GM23338 (cell line): ENCODE results near the gene CCDC92. TPM values are rescaled to one million over a fixed set of nuclear protein-coding genes. Genes with fewer than 3 reads are reported as not detected.

ENCODE experiments used
- ATAC-seq: fragments of 200-7000 bp; cut with Tn5 transposase; 3 replicates; pipeline ENCODE4 v1.9.1; 2020
- DNase-seq: peaks from one replicate; pipeline ENCODE4 v3.0.0-alpha.2; 2015; ENCODE audit warnings: low spot score
- H2AFZ ChIP-seq: fragments of 200-600 bp; sonication (generic); 2 replicates; pipeline ENCODE4 v1.8.0; 2016; ENCODE audit warnings: antibody characterized with exemption, mild to moderate bottlenecking, moderate library complexity
- H3F3A ChIP-seq: fragments of 200-600 bp; sonication (generic); replicated peaks from 2 replicates; pipeline ENCODE4 v1.8.0; 2017; ENCODE audit warnings: antibody characterized with exemption, mixed run types, low read depth
- H3K27ac ChIP-seq: fragments of 200-600 bp; sonication (generic); 2 replicates; pipeline ENCODE4 v1.6.1; 2016; ENCODE audit warnings: low read depth
- H3K27me3 ChIP-seq: fragments of 200-600 bp; sonication (generic); 2 replicates; pipeline ENCODE4 v1.8.0; 2016; ENCODE audit warnings: mild to moderate bottlenecking, mixed run types, moderate library complexity; ENCODE audit not compliant: insufficient read depth
- H3K36me3 ChIP-seq: fragments of 200-600 bp; sonication (generic); 2 replicates; pipeline ENCODE4 v1.8.0; 2016; ENCODE audit warnings: mild to moderate bottlenecking; ENCODE audit not compliant: insufficient read depth
- H3K4me1 ChIP-seq: fragments of 200-600 bp; sonication (generic); 2 replicates; pipeline ENCODE4 v1.8.0; 2016; ENCODE audit warnings: mild to moderate bottlenecking, moderate library complexity; ENCODE audit not compliant: insufficient read depth
- H3K4me2 ChIP-seq: fragments of 200-600 bp; sonication (generic); 2 replicates; pipeline ENCODE4 v1.7.1; 2017; ENCODE audit warnings: mixed run types
- H3K4me3 ChIP-seq: fragments of 200-600 bp; sonication (generic); 2 replicates; pipeline ENCODE4 v1.6.1; 2016; ENCODE audit warnings: mixed run types
- H3K79me2 ChIP-seq: fragments of 200-600 bp; sonication (generic); replicated peaks from 2 replicates; pipeline ENCODE4 v1.8.0; 2017; ENCODE audit warnings: mild to moderate bottlenecking; ENCODE audit not compliant: insufficient read depth
- H3K9me2 ChIP-seq: fragments of 200-600 bp; sonication (generic); 2 replicates; pipeline ENCODE4 v1.8.0; 2017; ENCODE audit not compliant: insufficient read depth
- H4K20me1 ChIP-seq: fragments of 200-600 bp; sonication (generic); replicated peaks from 2 replicates; pipeline ENCODE4 v1.8.0; 2017; ENCODE audit warnings: mild to moderate bottlenecking; ENCODE audit not compliant: insufficient read depth
- H3K27ac Mint-ChIP-seq: 2 replicates; pipeline ENCODE4 v1.8.0; 2020; ENCODE audit warnings: inconsistent platforms, mild to moderate bottlenecking, moderate library complexity, mixed read lengths
- H3K27me3 Mint-ChIP-seq: 3 replicates; pipeline ENCODE4 v1.8.0; 2022; ENCODE audit warnings: low read depth, mild to moderate bottlenecking, moderate library complexity, mixed read lengths, inconsistent platforms; ENCODE audit not compliant: insufficient read depth, poor library complexity
- H3K36me3 Mint-ChIP-seq: 3 replicates; pipeline ENCODE4 v1.8.0; 2021; ENCODE audit warnings: low read depth, mild to moderate bottlenecking, inconsistent platforms, moderate library complexity, mixed read lengths
- H3K4me1 Mint-ChIP-seq: 3 replicates; pipeline ENCODE4 v1.8.0; 2020; ENCODE audit warnings: mild to moderate bottlenecking, inconsistent platforms, mixed read lengths
- H3K4me3 Mint-ChIP-seq: 3 replicates; pipeline ENCODE4 v1.8.0; 2021; ENCODE audit warnings: moderate library complexity, mild to moderate bottlenecking, inconsistent platforms, mixed read lengths
- H3K9me3 Mint-ChIP-seq: 3 replicates; pipeline ENCODE4 v1.8.0; 2020; ENCODE audit warnings: moderate library complexity, mild to moderate bottlenecking, inconsistent platforms, mixed read lengths
- CREB1 ChIP-seq: fragments of 250-450 bp; sonication (Bioruptor Pico); IDR thresholded peaks from 2 replicates; pipeline ENCODE4 v1.5.0; 2020; ENCODE audit warnings: low read depth, mild to moderate bottlenecking, moderate library complexity
- ETS1 ChIP-seq: IDR thresholded peaks from 2 replicates; pipeline ENCODE4 v1.6.1; 2016; ENCODE audit warnings: antibody characterized with exemption
- EZH2 ChIP-seq: fragments of 200-600 bp; sonication (generic); IDR thresholded peaks from one replicate; pipeline ENCODE4 v1.8.0; 2017; ENCODE audit warnings: antibody characterized with exemption, mild to moderate bottlenecking, low read depth; ENCODE audit not compliant: unreplicated experiment
- EZH2phosphoT487 ChIP-seq: fragments of 200-600 bp; sonication (generic); IDR thresholded peaks from one replicate; pipeline ENCODE4 v1.8.1; 2018; ENCODE audit warnings: antibody characterized with exemption; ENCODE audit not compliant: unreplicated experiment
- JUNB ChIP-seq: IDR thresholded peaks from one replicate; pipeline ENCODE4 v1.6.1; 2016; ENCODE audit warnings: antibody characterized with exemption; ENCODE audit not compliant: unreplicated experiment
- NANOG ChIP-seq: IDR thresholded peaks from 2 replicates; pipeline ENCODE4 v1.6.1; 2016; ENCODE audit warnings: antibody characterized with exemption, borderline replicate concordance
- POLR2AphosphoS5 ChIP-seq: IDR thresholded peaks from 2 replicates; pipeline ENCODE4 v1.6.1; 2016; ENCODE audit warnings: antibody characterized with exemption, low read depth
- REST ChIP-seq: IDR thresholded peaks from one replicate; pipeline ENCODE4 v1.6.1; 2018; ENCODE audit warnings: antibody characterized with exemption; ENCODE audit not compliant: unreplicated experiment
- STAT1 ChIP-seq: IDR thresholded peaks from one replicate; pipeline ENCODE4 v1.6.1; 2016; ENCODE audit warnings: antibody characterized with exemption; ENCODE audit not compliant: unreplicated experiment
- ZNF114 ChIP-seq: fragments of 250-450 bp; sonication (Bioruptor Pico); IDR thresholded peaks from 2 replicates; pipeline ENCODE4 v1.5.0; 2020; ENCODE audit warnings: mild to moderate bottlenecking, moderate library complexity
- ZNF331 ChIP-seq: fragments of 250-450 bp; sonication (Bioruptor Pico); IDR thresholded peaks from 2 replicates; pipeline ENCODE4 v1.5.0; 2020; ENCODE audit warnings: low read depth, mild to moderate bottlenecking, moderate library complexity
- ZNF462 ChIP-seq: fragments of 250-450 bp; sonication (Bioruptor Pico); IDR thresholded peaks from 2 replicates; pipeline ENCODE4 v1.5.0; 2020; ENCODE audit warnings: mild to moderate bottlenecking, moderate library complexity
- polyA plus RNA-seq: library from polyadenylated mRNA; unstranded; fragments of >200 nt; fragmentation: Nextera tagmentation; extraction: Ambion mirVana; gene quantifications from 2 replicates; pipeline ENCODE4 v1.2.1, GENCODE V29; 2016
- total RNA-seq: library from RNA; depleted of rRNA; stranded (reverse); fragments of >200 nt; shearing (Covaris generic); gene quantifications from 2 replicates; pipeline ENCODE4 v1.2.3, GENCODE V29; 2014

CCDC92 gene
- total and polyA plus RNA-seq, 2 experiments from 2014 or later, result 0.08 to 0.31 TPM

GRCh38 chr12:124002021-124002644 is 29.5 kb upstream of the CCDC92 start:
- no peaks in the 10 kb centered on the region for H3K79me2 ChIP-seq
- DNase-seq, result no peak
- Mint-ChIP-seq H3K27ac (no peak overlapping the region), H3K4me3 (no peak overlapping the region), H3K27me3 (peaks cover 3% of the 10 kb centered on the region), H3K36me3 (peaks cover 4% of the 10 kb centered on the region; the same call in 2 of the 3 replicates), H3K9me3 (no peaks in the 10 kb centered on the region), H3K4me1 (peaks cover 8% of the 10 kb centered on the region)
- no peaks in the 10 kb centered on the region; the same call in 1 of the 2 replicates for H3K36me3 ChIP-seq
- H3K4me1 ChIP-seq, result no peaks in the 10 kb centered on the region
- H3F3A ChIP-seq, result no peaks in the 10 kb centered on the region
- H3K4me2 ChIP-seq, result no peak overlapping the region
- no peak for TF ChIP-seq ETS1
- no peak for TF ChIP-seq ZNF462
- no peak for TF ChIP-seq ZNF114 (CRISPR knock-in tag)
- no peak for TF ChIP-seq REST
- no peak for TF ChIP-seq NANOG
- no peak for TF ChIP-seq EZH2phosphoT487
- TF ChIP-seq POLR2AphosphoS5, result no peak
- no peak for TF ChIP-seq STAT1
- no peak for TF ChIP-seq ZNF331
- TF ChIP-seq CREB1 (CRISPR knock-in tag), result no peak
- TF ChIP-seq JUNB, result no peak
- TF ChIP-seq EZH2, result no peak
- no peak overlapping the region for H3K27ac ChIP-seq
- ATAC-seq, result no peak
- no peak overlapping the region for H2AFZ ChIP-seq
- no peaks in the 10 kb centered on the region for H3K27me3 ChIP-seq
- no peaks in the 10 kb centered on the region for H3K9me2 ChIP-seq
- H4K20me1 ChIP-seq, result peaks cover 15% of the 10 kb centered on the region; the same call in 1 of the 2 replicates
- no peak overlapping the region for H3K4me3 ChIP-seq
